GM21528 (cell line): ENCODE measurements around the gene TRMT61A.
A peak's percentile ranks its signal among the peaks of the same experiment; 100 is the strongest.

ENCODE experiments used
- ATAC-seq: cut with Tn5 transposase; IDR thresholded peaks from one replicate; pipeline ENCODE4 v1.9.1; 2021; ENCODE audit warnings: mild to moderate bottlenecking, moderate library complexity; ENCODE audit not compliant: unreplicated experiment, low FRiP score

Gene TRMT61A

GRCh38 chr14:103528587-103529382 lies at the start of gene TRMT61A:
TSS of gene TRMT61A (plus strand) at chr14:103529196. CDS start at chr14:103529979, 783 bp downstream.
- peak; percentile 43 for ATAC-seq

GRCh38 chr14:103480595-103480994 lies 48.4 kb upstream of the TRMT61A start:
- ATAC-seq: peak; percentile 80

DNA sequence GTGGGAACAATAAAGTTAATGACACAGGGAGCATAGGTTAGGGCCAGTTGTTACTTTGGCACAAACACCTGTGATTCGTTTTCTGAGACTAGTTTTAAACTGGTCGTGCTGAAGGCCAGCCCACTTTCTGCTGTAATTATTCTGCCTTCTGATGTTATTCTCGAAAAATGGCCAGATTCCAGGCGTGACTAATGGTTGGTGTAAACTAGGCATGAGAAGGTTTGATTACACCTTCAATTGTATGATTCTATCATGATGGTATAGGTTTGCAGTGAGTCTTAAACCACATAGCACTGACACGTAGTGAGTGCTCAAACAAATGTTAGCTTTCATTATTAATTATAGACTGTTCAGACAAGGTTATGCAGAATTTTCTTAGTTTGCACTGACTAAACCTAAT lies 45.4 kb upstream of the TRMT61A start:
- no peak for ATAC-seq

- no peak for ATAC-seq
Measured at GRCh38 chr14:103485504-103485903, 43.5 kb upstream of the TRMT61A start.

- no peak for ATAC-seq
Measured at GRCh38 chr14:103488071-103488470, 40.9 kb upstream of the TRMT61A start.

DNA sequence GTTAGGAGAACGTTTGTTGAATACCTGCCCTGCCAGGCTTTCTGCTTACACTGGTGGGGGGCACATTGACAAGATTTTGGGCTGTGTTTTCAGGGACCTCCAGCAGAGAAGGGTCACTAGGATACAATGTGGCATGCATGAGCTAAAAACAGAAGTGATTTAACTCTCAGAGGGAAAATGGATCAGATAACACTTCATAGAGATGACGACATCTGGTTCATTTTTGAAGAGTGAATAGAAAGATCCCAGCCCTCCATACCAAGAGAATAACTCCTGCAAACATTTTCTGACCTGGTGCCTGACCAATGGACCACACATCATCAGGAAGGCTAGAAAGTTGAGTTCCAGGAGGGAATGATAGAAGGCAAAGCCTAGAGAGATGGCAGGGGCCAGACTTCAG lies 40.0 kb upstream of the TRMT61A start:
- ATAC-seq: no peak

GRCh38 chr14:103489621-103490020 lies 39.4 kb upstream of the TRMT61A start:
- no peak for ATAC-seq

- ATAC-seq: no peak
Measured at GRCh38 chr14:103491691-103492090, 37.3 kb upstream of the TRMT61A start.

GRCh38 chr14:103492156-103492925 lies 36.7 kb upstream of the TRMT61A start:
- no peak for ATAC-seq

DNA sequence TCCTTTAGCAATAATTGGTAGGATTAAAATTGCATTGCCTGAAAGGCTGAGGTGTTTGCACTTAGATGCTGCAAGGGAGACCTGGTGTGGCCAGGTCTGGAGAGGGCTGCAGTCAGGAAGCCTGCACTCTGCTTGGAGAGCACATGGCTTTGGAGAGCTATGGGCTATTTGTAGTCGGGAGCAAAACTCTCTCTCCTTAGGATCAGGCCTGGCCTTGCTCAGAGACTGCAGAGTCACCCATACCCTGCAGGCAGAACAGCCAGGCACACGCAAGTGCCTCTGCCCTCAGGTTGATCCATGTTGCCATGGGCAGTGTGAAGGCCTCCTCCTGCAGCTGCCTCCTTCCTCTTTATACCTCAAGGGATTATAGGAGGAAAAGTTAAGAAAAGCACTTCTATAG lies 33.1 kb upstream of the TRMT61A start:
- no peak for ATAC-seq

DNA sequence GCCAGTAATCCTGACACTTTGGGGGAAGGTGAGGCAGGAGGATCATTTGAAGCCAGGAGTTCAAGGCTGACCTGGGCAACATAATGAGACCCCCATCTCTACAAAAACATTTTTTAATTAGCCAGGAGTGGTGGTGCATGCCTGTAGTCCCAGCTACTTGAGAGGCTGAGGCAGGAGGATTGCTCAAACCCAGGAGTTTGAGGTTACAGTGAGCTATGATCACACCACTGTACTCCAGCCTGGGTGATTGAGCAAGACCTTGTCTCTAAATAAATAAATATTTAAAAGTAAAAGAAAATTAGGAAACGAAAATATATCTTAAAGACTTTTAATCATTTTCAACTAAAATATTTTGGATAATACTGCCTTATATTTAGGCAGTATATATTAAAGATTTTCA lies 32.2 kb upstream of the TRMT61A start:
- no peak for ATAC-seq

GRCh38 chr14:103499709-103500108 lies 29.3 kb upstream of the TRMT61A start:
- ATAC-seq: no peak

- ATAC-seq: no peak
Measured at GRCh38 chr14:103500148-103500990, 28.6 kb upstream of the TRMT61A start.

DNA sequence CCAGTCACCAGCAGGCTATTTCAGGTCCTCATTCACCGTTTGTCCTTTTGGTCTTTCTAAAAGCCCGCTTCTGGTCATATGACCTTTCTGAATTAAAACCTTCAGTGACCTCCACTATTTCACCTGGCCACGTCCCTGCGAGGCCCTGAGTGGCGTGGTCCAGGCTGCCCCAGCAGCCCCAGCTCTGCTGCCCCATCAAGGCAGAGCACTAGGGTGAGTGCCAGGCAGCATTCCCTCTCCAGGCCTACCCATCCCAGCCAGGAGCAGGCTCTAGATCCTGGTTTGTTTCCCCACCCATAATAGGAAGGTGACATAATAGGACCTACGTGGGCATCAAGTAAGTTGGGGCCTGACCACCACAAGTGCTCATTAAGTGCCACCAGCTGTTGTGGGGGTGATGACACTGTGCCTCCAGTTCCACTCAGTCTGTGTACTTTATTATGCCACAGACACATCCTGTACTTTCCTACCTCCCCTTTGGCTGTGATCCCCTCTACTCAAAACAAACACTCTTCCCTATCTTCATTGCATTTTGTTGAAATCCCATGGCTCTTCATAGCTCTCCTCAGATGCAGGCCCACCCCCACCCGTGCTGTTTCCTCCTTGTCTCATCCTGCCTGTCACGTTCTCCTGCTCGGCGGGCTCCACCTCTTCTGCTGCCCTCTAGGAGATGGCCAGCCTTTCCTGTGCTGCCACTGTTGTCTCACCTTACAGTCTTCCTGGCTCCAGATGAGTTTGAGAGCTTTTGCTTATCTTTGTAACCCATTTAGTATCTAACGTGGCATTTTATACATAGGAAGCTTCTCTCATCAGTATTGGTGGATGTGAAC lies 27.7 kb upstream of the TRMT61A start:
- ATAC-seq: no peak

DNA sequence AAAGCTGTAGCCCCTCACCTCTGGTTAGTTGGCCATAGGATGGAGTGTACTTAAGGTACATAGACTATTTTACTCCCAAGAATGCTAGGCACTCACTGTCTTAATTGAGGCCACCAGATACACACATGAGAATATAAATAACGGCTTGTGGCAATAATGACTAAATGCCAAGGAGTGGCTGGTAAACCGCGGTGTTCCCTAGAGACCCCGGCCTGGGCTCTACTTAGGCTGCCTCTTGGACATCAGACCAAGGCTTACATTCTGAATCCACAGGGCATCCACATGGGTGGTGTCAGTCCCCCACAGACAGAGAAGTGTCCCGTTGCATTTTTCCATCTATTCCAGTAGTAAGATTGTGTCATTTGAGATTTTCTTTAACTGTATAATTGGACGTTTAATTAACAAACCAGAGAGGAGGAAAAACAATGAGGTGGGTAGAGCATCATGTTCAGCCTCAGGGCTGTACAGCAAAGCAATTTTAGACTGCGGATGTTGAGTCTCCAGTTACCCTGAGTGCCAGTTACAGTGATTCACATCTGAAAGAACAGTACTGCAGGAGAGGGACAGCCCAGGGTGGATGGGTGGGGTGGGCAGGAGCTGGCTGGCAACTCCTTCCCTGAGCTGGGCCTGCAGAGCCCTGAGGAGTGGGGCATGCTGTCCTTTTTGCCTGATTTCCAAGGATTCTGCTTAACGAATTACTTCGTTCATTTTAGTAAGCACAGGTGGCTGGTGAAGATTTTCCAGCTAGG lies 26.9 kb upstream of the TRMT61A start:
- no peak for ATAC-seq

DNA sequence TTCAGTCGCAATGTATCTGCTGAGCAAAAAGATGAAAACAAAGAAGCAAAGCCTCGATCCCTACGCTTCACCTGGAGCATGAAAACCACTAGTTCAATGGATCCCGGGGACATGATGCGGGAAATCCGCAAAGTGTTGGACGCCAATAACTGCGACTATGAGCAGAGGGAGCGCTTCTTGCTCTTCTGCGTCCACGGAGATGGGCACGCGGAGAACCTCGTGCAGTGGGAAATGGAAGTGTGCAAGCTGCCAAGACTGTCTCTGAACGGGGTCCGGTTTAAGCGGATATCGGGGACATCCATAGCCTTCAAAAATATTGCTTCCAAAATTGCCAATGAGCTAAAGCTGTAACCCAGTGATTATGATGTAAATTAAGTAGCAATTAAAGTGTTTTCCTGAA lies 26.1 kb upstream of the TRMT61A start:
- no peak for ATAC-seq

DNA sequence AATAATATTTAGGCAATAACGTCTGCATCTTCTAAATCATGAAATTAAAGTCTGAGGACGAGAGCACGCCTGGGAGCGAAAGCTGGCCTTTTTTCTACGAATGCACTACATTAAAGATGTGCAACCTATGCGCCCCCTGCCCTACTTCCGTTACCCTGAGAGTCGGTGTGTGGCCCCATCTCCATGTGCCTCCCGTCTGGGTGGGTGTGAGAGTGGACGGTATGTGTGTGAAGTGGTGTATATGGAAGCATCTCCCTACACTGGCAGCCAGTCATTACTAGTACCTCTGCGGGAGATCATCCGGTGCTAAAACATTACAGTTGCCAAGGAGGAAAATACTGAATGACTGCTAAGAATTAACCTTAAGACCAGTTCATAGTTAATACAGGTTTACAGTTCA lies 25.7 kb upstream of the TRMT61A start:
- ATAC-seq: no peak

DNA sequence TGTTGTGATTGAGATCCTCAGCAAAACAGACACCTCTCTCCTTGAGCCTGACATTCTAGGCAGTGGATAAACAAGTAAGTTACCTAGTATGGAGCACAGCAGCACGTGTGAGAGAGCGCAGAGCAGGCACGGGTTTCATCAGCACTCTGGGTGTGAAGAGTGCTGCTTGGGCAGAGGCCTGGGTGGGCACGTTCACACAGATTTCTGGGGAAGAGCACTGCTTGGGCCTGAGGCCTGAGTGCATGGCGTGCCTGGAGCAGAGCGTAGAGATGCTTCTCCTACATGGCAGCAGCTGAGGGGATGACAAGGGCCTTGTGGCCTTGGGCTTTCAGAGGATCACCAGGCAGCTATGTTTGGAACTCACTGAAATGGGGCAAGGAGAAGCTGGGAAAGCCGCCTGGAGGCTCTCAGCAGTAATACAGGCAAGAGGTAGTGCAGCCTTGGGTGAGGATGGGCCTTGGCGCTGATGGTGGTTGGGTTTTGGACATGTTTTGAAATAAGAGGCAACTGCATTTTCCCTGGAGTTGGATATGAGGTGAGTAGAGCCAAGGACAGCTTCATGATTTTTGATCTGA lies 23.9 kb upstream of the TRMT61A start:
- ATAC-seq: no peak

- ATAC-seq: no peak
Measured at GRCh38 chr14:103507751-103508150, 21.2 kb upstream of the TRMT61A start.
